ENCODE results near the gene ATXN7L1. TPM values are rescaled to one million over a fixed set of nuclear protein-coding genes. Genes with fewer than 3 reads are reported as not detected.
A peak's percentile ranks its signal among the peaks of the same experiment; 100 is the strongest.

The ATXN7L1 gene
- total and polyA plus RNA-seq, 3 experiments from 2014 or later: 9.0 to 18.0 (median 9.7) TPM

DNA sequence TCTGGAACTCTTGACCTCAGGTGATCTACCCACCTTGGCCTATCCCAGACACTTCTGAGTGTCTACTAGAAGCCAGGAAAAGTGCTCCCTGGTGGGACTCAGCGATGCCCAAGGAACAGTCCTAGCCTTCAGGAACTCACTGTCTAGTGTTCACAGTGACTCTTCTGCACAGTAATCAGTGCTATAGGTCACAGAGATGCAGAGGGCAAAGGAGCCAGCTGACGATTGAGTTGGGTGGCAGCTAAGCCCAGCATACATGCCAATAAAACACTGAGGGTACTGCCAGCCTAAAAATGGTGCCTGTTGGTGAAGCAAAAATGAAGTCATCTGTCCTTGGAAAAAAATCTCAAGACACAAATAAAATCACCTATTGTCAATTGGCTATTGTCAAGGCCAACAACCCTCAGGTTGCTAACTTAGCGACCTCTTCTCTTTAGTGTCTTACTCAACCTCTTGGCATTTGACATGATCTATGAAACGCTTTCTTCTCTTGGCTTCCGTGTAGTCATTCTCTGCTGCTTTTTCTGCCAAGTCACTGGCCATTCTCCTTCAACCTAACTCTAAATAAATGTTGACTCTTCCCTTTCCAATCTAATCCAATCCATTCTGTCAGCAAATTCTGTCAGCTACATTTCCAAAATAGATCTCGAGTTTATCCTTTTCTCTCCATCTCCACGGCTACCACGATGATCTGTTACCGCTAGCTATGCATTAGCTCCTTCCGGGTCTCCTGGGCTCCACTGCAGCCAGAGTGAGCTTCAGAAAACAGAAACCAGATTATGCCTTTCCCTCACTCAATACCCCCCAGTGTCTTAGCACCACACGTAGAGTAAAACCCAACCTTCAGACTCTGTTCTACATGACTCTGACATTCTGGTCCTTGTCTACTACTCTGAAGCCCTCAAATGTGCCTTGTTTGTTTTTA lies 99.2 kb downstream of the ATXN7L1 start:
- H3K9me3 ChIP-seq (ENCODE audit: low read length): no peaks in the 10 kb centered on the region
- H3K9me3 Mint-ChIP-seq: no peaks in the 10 kb centered on the region
- POLR2A ChIA-PET: no interaction called here

DNA sequence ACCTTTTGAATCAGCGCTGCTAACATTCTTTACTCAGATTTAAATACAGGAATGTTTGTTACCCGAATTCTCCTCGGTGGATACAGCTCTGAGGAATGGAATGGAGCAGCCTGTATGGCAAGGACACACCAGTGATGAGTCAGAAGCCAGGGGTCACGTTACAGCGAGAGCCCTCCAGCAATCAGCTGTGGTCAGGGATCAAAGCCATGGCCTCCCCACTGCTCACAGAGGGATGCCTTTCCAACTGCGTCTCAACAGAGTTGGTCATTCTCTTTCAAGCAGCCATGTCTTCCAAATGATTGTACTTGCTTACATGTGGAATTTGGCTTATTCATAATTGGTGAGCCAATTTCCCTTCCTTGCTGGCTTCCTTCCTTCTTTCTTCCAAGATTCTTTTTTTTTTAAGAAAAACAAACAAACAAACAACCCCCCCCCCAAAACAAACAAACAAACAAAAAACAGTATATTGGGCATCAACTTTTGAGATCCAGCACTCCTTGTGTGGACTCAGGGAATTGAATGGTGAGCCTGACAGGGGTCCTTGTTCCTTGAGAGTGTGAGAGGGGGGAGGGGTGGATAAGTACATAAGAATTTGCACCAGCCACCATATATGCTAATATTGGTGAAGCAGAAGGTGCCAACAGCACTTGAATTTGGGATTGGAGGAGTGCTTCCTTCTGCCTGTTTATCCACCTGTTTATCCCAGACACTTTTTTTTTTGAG lies 100.2 kb downstream of the ATXN7L1 start:
- no peak overlapping the region for H3K4me3 Mint-ChIP-seq
- H3K4me3 ChIP-seq (ENCODE audit: low read length): no peak overlapping the region
- peaks cover 7 to 13% (median 9%) of the 10 kb centered on the region in 3 donors for H3K36me3 Mint-ChIP-seq
- no peak overlapping the region for H3K27ac Mint-ChIP-seq
- no peaks in the 10 kb centered on the region for H3K27me3 ChIP-seq (ENCODE audit: insufficient read depth, low read length, poor library complexity, severe bottlenecking)
- no peaks in the 10 kb centered on the region for H3K9me3 ChIP-seq (ENCODE audit: low read length)
- no peaks in the 10 kb centered on the region for H3K36me3 ChIP-seq (ENCODE audit: insufficient read depth, low read length)
- ChIA-PET POLR2A (no interaction called here), CTCF (interaction anchor here (1.1 to 3.2 kb wide), 2 partner anchors 15 to 266 kb away, joined by 3 to 9 read pairs; no protein-coding TSS in a partner anchor)
- no peak for DNase-seq
- no peaks in the 10 kb centered on the region for H3K9me3 Mint-ChIP-seq
- peaks cover 0 to 3% of the 10 kb centered on the region in 2 donors for H3K27me3 Mint-ChIP-seq
- no peaks in the 10 kb centered on the region for H3K4me1 ChIP-seq (ENCODE audit: insufficient read depth, low read length)
- peaks cover 0 to 7% (median 2%) of the 10 kb centered on the region in 3 donors for H3K4me1 Mint-ChIP-seq
- no peak overlapping the region for H3K27ac ChIP-seq (ENCODE audit: low read depth, low read length)

More for the DNA sequence above, 99.2 kb downstream of the ATXN7L1 start:
- H3K36me3 ChIP-seq (ENCODE audit: insufficient read depth, low read length): no peaks in the 10 kb centered on the region
- H3K4me1 ChIP-seq (ENCODE audit: insufficient read depth, low read length): no peaks in the 10 kb centered on the region
- CTCF ChIA-PET: interaction anchor here (3.2 kb wide), 1 partner anchor 16 kb away, joined by 9 read pairs; no protein-coding TSS in a partner anchor
- DNase-seq: no peak
- Mint-ChIP-seq H3K27ac (peak overlapping the region in 1 of 8 donors; percentile 9), H3K4me1 (peaks cover 0 to 7% (median 2%) of the 10 kb centered on the region in 3 donors), H3K36me3 (peaks cover 5 to 11% (median 8%) of the 10 kb centered on the region in 3 donors), H3K27me3 (peaks cover 0 to 3% of the 10 kb centered on the region in 2 donors), H3K4me3 (no peak overlapping the region)
- no peak overlapping the region for H3K4me3 ChIP-seq (ENCODE audit: low read length)
- no peak overlapping the region for H3K27ac ChIP-seq (ENCODE audit: low read depth, low read length)
- no peaks in the 10 kb centered on the region for H3K27me3 ChIP-seq (ENCODE audit: insufficient read depth, low read length, poor library complexity, severe bottlenecking)

DNA sequence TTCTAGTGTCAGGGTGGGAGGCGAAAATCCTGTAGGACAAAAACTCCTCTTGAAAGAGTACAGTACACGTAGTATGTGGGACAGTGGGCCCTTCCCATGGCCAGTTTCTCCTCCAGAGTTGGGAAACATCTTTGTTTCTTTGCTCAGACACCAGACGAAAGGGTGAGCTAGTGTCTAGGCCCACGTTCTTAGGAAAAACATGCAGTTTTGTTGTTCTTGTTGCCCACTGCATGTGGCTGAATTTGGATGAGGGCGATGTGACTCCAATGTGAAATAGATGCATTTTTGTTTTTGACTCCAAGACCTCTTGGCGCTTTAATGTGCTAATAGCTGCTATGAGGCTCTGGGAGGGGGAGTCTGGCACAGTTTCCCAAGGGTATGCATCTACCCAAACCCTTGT lies 100.8 kb downstream of the ATXN7L1 start:
- Histone ChIP-seq H3K4me1 (ENCODE audit: insufficient read depth, low read length) (no peaks in the 10 kb centered on the region), H3K9me3 (ENCODE audit: low read length) (no peaks in the 10 kb centered on the region), H3K36me3 (ENCODE audit: insufficient read depth, low read length) (no peaks in the 10 kb centered on the region), H3K4me3 (ENCODE audit: low read length) (no peak overlapping the region), H3K27me3 (ENCODE audit: insufficient read depth, low read length, poor library complexity, severe bottlenecking) (no peaks in the 10 kb centered on the region), H3K27ac (ENCODE audit: low read depth, low read length) (no peak overlapping the region)
- Mint-ChIP-seq H3K27ac (no peak overlapping the region), H3K27me3 (peaks cover 0 to 3% of the 10 kb centered on the region in 2 donors), H3K36me3 (peaks cover 7 to 13% (median 9%) of the 10 kb centered on the region in 3 donors), H3K4me1 (peaks cover 0 to 7% (median 2%) of the 10 kb centered on the region in 3 donors), H3K4me3 (no peak overlapping the region), H3K9me3 (no peaks in the 10 kb centered on the region)
- ChIA-PET CTCF (interaction anchor here (1.1 to 3.2 kb wide), 2 partner anchors 14 to 266 kb away, joined by 3 to 9 read pairs; no protein-coding TSS in a partner anchor), POLR2A (no interaction called here)
- DNase-seq: no peak

DNA sequence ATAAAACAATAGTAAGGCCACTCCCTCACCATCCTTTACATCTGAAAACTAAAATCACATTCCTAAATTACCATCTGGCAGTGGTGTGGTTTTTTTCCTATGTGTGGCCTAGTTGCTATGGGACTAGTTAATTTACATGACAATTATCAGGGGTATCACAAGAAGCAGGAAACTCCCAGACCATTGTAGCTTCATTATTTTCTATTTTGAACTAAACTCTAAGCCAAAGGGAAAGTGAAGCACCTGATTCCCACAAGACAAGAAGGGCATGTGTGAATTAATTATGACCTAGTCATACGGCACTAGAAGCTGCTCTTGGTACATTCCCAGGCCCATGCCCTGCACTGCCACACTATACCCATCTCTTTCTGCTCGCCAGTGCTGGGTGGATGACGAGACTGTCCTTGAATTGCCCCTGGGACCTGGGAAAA lies 103.4 kb downstream of the ATXN7L1 start:
- Mint-ChIP-seq H3K27me3 (peaks cover 0 to 2% of the 10 kb centered on the region in 2 donors), H3K36me3 (peaks cover 6 to 10% (median 7%) of the 10 kb centered on the region in 3 donors), H3K4me1 (peaks cover 0 to 8% (median 3%) of the 10 kb centered on the region in 3 donors), H3K27ac (no peak overlapping the region), H3K4me3 (no peak overlapping the region), H3K9me3 (no peaks in the 10 kb centered on the region)
- Histone ChIP-seq H3K4me3 (ENCODE audit: low read length) (no peak overlapping the region), H3K27me3 (ENCODE audit: insufficient read depth, low read length, poor library complexity, severe bottlenecking) (no peaks in the 10 kb centered on the region), H3K36me3 (ENCODE audit: insufficient read depth, low read length) (no peaks in the 10 kb centered on the region), H3K27ac (ENCODE audit: low read depth, low read length) (no peak overlapping the region), H3K9me3 (ENCODE audit: low read length) (no peaks in the 10 kb centered on the region), H3K4me1 (ENCODE audit: insufficient read depth, low read length) (no peaks in the 10 kb centered on the region)
- POLR2A ChIA-PET: no interaction called here
- no peak for DNase-seq
- CTCF ChIA-PET: interaction anchor here (1.1 kb wide), 1 partner anchor 13 kb away, joined by 4 read pairs; no protein-coding TSS in a partner anchor

DNA sequence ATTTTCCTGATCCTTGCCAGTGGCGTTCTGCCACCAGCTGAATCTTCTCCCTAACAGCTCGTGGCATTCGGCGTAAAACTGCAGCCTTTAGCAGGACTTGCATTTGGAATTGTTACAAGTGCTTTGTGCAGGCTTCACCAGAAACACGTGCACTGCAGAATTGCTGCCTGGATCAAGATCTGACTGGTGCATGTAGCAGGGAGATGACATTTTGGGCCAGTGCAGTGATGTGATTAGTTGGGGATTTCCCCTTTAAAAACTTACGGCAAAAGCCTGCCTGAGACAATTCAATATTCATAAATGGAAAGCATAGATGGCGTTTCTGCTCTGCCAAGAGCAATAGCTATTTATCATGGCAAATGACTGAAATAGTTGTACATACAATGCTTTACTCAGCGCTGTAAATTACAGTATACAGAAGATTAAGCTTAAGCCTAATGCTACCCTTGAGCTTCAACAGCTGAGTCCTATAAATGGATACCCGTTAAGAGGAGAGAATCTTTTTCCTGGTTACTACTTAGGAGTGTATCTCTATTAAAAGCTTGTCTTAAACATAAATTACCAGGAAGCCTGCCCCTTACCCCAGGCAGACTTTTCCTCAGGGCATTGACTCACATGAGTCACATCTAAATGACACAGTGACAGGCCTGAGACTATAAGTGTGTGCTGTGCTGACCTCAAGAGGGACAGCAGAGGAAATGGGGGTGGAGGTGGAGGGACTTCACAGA lies 106.3 kb downstream of the ATXN7L1 start:
- Mint-ChIP-seq H3K36me3 (peaks cover 3 to 8% (median 5%) of the 10 kb centered on the region in 3 donors), H3K4me3 (no peak overlapping the region), H3K27me3 (peaks cover 0 to 2% of the 10 kb centered on the region in 2 donors), H3K9me3 (no peaks in the 10 kb centered on the region), H3K4me1 (peaks cover 3 to 26% (median 14%) of the 10 kb centered on the region in 3 donors), H3K27ac (peak overlapping the region in 1 of 8 donors; percentile 38)
- CTCF ChIA-PET: interaction anchor here (1.2 to 1.5 kb wide), 2 partner anchors 8 to 9 kb away, joined by 3 to 4 read pairs; no protein-coding TSS in a partner anchor
- Histone ChIP-seq H3K9me3 (ENCODE audit: low read length) (no peaks in the 10 kb centered on the region), H3K27ac (ENCODE audit: low read depth, low read length) (no peak overlapping the region), H3K36me3 (ENCODE audit: insufficient read depth, low read length) (no peaks in the 10 kb centered on the region), H3K4me1 (ENCODE audit: insufficient read depth, low read length) (no peaks in the 10 kb centered on the region), H3K4me3 (ENCODE audit: low read length) (no peak overlapping the region), H3K27me3 (ENCODE audit: insufficient read depth, low read length, poor library complexity, severe bottlenecking) (no peaks in the 10 kb centered on the region)
- POLR2A ChIA-PET: no interaction called here
- no peak for DNase-seq

DNA sequence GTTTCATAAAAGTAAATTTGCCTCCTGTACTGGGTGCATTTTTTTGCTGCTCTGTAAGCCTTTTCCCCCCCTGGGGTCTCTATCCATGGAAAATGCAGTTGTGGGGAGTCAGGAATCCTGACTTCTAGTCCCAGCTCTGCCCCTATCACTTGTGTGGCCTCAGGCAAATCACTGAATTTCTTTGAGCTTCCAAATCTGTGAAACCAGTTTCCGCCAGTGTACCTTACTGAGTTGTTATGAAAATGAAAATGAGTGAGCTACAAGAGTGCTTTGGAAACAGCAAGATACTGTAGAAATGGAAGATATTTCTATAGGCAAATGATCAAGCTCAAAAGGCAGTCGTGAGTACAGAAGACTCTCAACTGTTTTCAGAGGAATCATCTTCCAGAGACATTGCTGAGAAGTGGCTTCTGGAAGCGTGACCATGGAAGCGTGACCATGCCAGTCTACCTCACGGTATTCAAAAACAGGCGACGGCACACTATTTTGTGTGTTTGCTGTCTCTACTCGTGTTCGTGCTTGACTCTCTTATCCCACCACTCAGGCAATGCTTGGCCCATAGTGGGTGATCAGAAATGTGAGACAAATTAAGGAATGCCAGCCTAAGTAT lies 107.4 kb downstream of the ATXN7L1 start:
- Mint-ChIP-seq H3K4me3 (no peak overlapping the region), H3K27ac (peak overlapping the region in 1 of 8 donors; percentile 19), H3K9me3 (no peaks in the 10 kb centered on the region), H3K36me3 (peaks cover 3 to 8% (median 5%) of the 10 kb centered on the region in 3 donors), H3K27me3 (peaks cover 0 to 2% of the 10 kb centered on the region in 2 donors), H3K4me1 (peaks cover 3 to 30% (median 14%) of the 10 kb centered on the region in 3 donors)
- H3K9me3 ChIP-seq (ENCODE audit: low read length): no peaks in the 10 kb centered on the region
- ChIA-PET CTCF (interaction anchor here (1.1 kb wide), 1 partner anchor 8 kb away, joined by 3 read pairs; no protein-coding TSS in a partner anchor), POLR2A (no interaction called here)
- no peak for DNase-seq
- no peak overlapping the region for H3K27ac ChIP-seq (ENCODE audit: low read depth, low read length)
- no peak overlapping the region for H3K4me3 ChIP-seq (ENCODE audit: low read length)
- no peaks in the 10 kb centered on the region for H3K27me3 ChIP-seq (ENCODE audit: insufficient read depth, low read length, poor library complexity, severe bottlenecking)
- H3K4me1 ChIP-seq (ENCODE audit: insufficient read depth, low read length): no peaks in the 10 kb centered on the region
- H3K36me3 ChIP-seq (ENCODE audit: insufficient read depth, low read length): no peaks in the 10 kb centered on the region

DNA sequence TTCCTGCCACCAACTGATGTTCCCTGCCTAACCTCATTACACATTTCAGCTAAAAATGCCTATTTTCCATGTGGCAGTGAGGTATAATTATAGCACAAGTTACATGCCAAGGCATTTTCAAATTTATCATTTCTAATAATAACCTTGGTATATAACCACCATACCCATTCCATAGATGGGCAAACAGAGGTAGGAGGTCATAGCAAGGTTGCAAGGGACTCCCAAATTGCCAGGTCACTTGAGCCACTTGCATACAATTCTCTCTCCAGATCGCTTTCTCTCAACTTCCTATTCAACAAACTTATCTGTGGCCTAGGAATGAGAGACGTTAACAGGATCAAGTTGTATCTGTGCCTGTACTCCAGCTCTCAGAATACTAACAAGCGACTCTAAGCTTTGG lies 108.3 kb downstream of the ATXN7L1 start:
- Histone ChIP-seq H3K9me3 (ENCODE audit: low read length) (no peaks in the 10 kb centered on the region), H3K36me3 (ENCODE audit: insufficient read depth, low read length) (no peaks in the 10 kb centered on the region), H3K27me3 (ENCODE audit: insufficient read depth, low read length, poor library complexity, severe bottlenecking) (no peaks in the 10 kb centered on the region), H3K4me3 (ENCODE audit: low read length) (no peak overlapping the region), H3K4me1 (ENCODE audit: insufficient read depth, low read length) (no peaks in the 10 kb centered on the region), H3K27ac (ENCODE audit: low read depth, low read length) (no peak overlapping the region)
- H3K27me3 Mint-ChIP-seq: peaks cover 0 to 1% of the 10 kb centered on the region in 2 donors
- CTCF ChIA-PET: interaction anchor here (0.9 kb wide), 1 partner anchor 120 kb away, joined by 3 read pairs; no protein-coding TSS in a partner anchor
- H3K36me3 Mint-ChIP-seq: peaks cover 3 to 8% (median 5%) of the 10 kb centered on the region in 3 donors
- H3K9me3 Mint-ChIP-seq: no peaks in the 10 kb centered on the region
- DNase-seq: no peak
- peaks cover 3 to 34% (median 12%) of the 10 kb centered on the region in 3 donors for H3K4me1 Mint-ChIP-seq
- POLR2A ChIA-PET: no interaction called here
- H3K4me3 Mint-ChIP-seq: no peak overlapping the region
- peak overlapping the region in 1 of 8 donors; percentile 2 for H3K27ac Mint-ChIP-seq
